DOHH2 (cell line): ENCODE measurements around the gene MAP4K4.

Source experiments
- H3F3A ChIP-seq: fragments of 200-600 bp; sonication (generic), shearing (Covaris generic); 2 replicates; pipeline ENCODE4 v1.6.0; 2016; ENCODE audit warnings: antibody characterized with exemption, mild to moderate bottlenecking; ENCODE audit not compliant: control insufficient read depth, insufficient read depth
- H3K27ac ChIP-seq: fragments of 200-600 bp; sonication (generic); 2 replicates; pipeline ENCODE4 v1.5.1; 2014; ENCODE audit warnings: low read depth, mild to moderate bottlenecking, low read length, moderate library complexity
- H3K27me3 ChIP-seq: fragments of 200-600 bp; sonication (generic); 2 replicates; pipeline ENCODE4 v1.6.1; 2014; ENCODE audit warnings: mild to moderate bottlenecking, low read length, mixed read lengths; ENCODE audit not compliant: control insufficient read depth
- H3K36me3 ChIP-seq: fragments of 200-600 bp; sonication (generic); 2 replicates; pipeline ENCODE4 v1.6.1; 2014; ENCODE audit warnings: mild to moderate bottlenecking, low read length, moderate library complexity, mixed read lengths; ENCODE audit not compliant: control insufficient read depth
- H3K4me1 ChIP-seq: fragments of 200-600 bp; sonication (generic); 2 replicates; pipeline ENCODE4 v1.6.1; 2014; ENCODE audit warnings: mild to moderate bottlenecking, low read length, mixed read lengths; ENCODE audit not compliant: control insufficient read depth
- H3K4me2 ChIP-seq: fragments of 200-600 bp; sonication (generic); 2 replicates; pipeline ENCODE4 v1.6.0; 2014; ENCODE audit warnings: mild to moderate bottlenecking, low read length, moderate library complexity
- H3K4me3 ChIP-seq: fragments of 200-600 bp; sonication (generic); 2 replicates; pipeline ENCODE4 v1.5.1; 2014; ENCODE audit warnings: mild to moderate bottlenecking, low read length, mixed read lengths
- H3K79me2 ChIP-seq: fragments of 200-600 bp; sonication (generic); 2 replicates; pipeline ENCODE4 v1.6.1; 2014; ENCODE audit warnings: mild to moderate bottlenecking, low read length, mixed read lengths; ENCODE audit not compliant: control insufficient read depth
- H3K9me2 ChIP-seq: fragments of 200-600 bp; sonication (generic); replicated peaks from 2 replicates; pipeline ENCODE4 v1.6.1; 2014; ENCODE audit warnings: mild to moderate bottlenecking, low read length, mixed read lengths; ENCODE audit not compliant: control insufficient read depth
- H3K9me3 ChIP-seq: fragments of 200-600 bp; sonication (generic); 2 replicates; pipeline ENCODE4 v1.6.1; 2014; ENCODE audit warnings: antibody characterized with exemption, low read length, mixed read lengths; ENCODE audit not compliant: control insufficient read depth, insufficient read depth
- H4K20me1 ChIP-seq: fragments of 200-600 bp; sonication (generic); 2 replicates; pipeline ENCODE4 v1.6.0; 2014; ENCODE audit warnings: low read depth, mild to moderate bottlenecking, antibody characterized with exemption, low read length, moderate library complexity; ENCODE audit not compliant: control insufficient read depth, insufficient read depth
- EZH2phosphoT487 ChIP-seq: fragments of 200-600 bp; sonication (generic); IDR thresholded peaks from 2 replicates; pipeline ENCODE4 v1.6.1; 2017; ENCODE audit warnings: borderline replicate concordance, mild to moderate bottlenecking, antibody characterized with exemption, low read length, moderate library complexity, mixed read lengths
- TF ChIP-seq, protein P1 (sequence below): fragments of 200-600 bp; sonication (generic); IDR thresholded peaks from one replicate; pipeline ENCODE4 v1.5.1; 2014; ENCODE audit warnings: antibody characterized with exemption, mild to moderate bottlenecking, low read depth, low read length; ENCODE audit not compliant: poor library complexity, severe bottlenecking

The MAP4K4 gene

DNA sequence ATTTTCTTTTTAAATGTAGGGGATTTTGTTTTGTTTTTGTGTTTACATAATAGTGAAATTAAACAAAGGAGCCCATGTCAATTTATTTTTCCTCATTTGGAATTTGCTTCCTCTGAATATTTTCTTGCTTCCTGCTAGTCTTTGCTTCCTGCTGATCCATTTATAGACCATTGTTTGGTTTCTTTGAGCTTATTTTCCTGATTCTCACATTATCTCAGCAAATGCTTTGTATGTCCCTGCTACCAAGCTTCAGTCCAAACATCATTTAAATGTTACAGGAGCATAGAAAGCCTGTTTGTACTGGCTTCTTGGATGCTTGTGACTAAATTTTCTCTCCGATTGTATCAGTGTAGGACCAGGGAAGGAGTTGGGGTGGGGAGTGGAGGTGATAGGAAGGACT lies 166.9 kb downstream of the MAP4K4 start:
- Histone ChIP-seq H3K36me3 (peaks cover 91% of the 10 kb centered on the region), H3K9me2 (no peaks in the 10 kb centered on the region), H3K27me3 (no peaks in the 10 kb centered on the region), H3K4me1 (no peaks in the 10 kb centered on the region), H3K27ac (no peak overlapping the region), H4K20me1 (no peaks in the 10 kb centered on the region), H3K9me3 (no peaks in the 10 kb centered on the region), H3F3A (no peaks in the 10 kb centered on the region), H3K4me2 (no peak overlapping the region), H3K4me3 (no peak overlapping the region), H3K79me2 (no peaks in the 10 kb centered on the region)
- TF ChIP-seq EZH2phosphoT487: no peak
- TF ChIP-seq, protein P1, sequence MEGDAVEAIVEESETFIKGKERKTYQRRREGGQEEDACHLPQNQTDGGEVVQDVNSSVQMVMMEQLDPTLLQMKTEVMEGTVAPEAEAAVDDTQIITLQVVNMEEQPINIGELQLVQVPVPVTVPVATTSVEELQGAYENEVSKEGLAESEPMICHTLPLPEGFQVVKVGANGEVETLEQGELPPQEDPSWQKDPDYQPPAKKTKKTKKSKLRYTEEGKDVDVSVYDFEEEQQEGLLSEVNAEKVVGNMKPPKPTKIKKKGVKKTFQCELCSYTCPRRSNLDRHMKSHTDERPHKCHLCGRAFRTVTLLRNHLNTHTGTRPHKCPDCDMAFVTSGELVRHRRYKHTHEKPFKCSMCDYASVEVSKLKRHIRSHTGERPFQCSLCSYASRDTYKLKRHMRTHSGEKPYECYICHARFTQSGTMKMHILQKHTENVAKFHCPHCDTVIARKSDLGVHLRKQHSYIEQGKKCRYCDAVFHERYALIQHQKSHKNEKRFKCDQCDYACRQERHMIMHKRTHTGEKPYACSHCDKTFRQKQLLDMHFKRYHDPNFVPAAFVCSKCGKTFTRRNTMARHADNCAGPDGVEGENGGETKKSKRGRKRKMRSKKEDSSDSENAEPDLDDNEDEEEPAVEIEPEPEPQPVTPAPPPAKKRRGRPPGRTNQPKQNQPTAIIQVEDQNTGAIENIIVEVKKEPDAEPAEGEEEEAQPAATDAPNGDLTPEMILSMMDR: no peak

DNA sequence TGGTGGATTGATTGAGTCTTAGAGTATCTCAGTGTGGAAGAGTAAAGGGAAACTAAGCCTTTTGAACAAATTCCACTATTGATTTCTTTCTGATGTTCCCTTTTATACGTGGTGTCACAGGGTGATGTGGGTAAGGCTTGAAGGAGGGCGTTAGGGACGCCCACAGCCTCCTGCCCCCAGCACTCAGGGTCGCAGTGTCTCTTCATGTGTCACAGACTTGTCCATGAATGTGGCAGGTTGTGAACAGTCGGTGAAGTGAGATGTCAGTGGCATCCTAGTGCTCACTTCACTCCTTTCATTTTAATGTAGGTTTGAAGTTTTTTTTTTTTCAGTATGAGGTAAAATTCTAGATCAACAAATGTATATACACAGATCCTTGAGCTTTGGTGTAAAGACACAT lies 171.0 kb downstream of the MAP4K4 start:
- no peak overlapping the region for H3K27ac ChIP-seq
- H3K36me3 ChIP-seq: peaks cover 92% of the 10 kb centered on the region
- no peaks in the 10 kb centered on the region for H3K27me3 ChIP-seq
- no peaks in the 10 kb centered on the region for H3K4me1 ChIP-seq
- H3K4me2 ChIP-seq: no peak overlapping the region
- TF ChIP-seq, protein P1: no peak
- H4K20me1 ChIP-seq: no peaks in the 10 kb centered on the region
- H3K9me3 ChIP-seq: no peaks in the 10 kb centered on the region
- H3K9me2 ChIP-seq: no peaks in the 10 kb centered on the region
- H3F3A ChIP-seq: no peaks in the 10 kb centered on the region
- H3K79me2 ChIP-seq: no peaks in the 10 kb centered on the region
- H3K4me3 ChIP-seq: no peak overlapping the region

DNA sequence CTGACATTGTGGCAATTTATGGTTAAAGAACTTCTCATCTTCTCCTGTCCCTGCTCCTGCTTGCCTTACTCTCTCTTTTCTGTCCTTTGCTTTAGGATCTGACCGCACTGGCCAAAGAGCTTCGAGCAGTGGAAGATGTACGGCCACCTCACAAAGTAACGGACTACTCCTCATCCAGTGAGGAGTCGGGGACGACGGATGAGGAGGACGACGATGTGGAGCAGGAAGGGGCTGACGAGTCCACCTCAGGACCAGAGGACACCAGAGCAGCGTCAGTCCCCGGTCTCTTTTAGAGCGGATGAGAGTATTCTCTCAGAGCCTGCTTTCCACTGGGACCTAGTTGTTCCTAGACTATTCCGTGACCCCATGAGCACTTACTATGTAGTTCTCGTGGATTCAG lies 172.0 kb downstream of the MAP4K4 start:
- Histone ChIP-seq H3K27me3 (no peaks in the 10 kb centered on the region), H3K36me3 (peaks cover 97% of the 10 kb centered on the region), H3K4me1 (no peaks in the 10 kb centered on the region), H3K4me3 (no peak overlapping the region), H4K20me1 (no peaks in the 10 kb centered on the region), H3K79me2 (no peaks in the 10 kb centered on the region), H3F3A (no peaks in the 10 kb centered on the region), H3K4me2 (no peak overlapping the region), H3K9me3 (no peaks in the 10 kb centered on the region), H3K27ac (no peak overlapping the region), H3K9me2 (no peaks in the 10 kb centered on the region)
- TF ChIP-seq, protein P1: no peak
- no peak for TF ChIP-seq EZH2phosphoT487

DNA sequence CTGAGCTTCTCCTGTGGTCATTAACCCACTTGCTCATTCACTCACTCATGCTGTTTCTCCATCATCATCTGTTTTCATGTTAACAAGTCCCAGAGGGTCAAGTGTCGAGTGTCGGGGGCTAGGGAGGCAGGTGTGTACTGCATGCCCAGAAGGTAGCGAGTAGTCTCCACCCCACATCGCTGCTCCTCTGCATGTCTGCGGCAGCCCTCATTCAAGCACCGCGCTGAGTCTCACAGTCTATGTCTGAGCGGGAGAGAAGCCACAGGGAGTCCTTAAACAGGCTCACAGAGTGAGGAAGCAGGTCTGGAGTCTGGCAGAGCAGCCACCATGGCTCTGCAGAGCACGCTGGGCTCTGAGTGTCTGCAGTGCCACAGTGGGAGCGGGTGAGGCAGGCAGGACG lies 172.9 kb downstream of the MAP4K4 start:
- H3K27ac ChIP-seq: no peak overlapping the region
- no peaks in the 10 kb centered on the region for H3K4me1 ChIP-seq
- no peaks in the 10 kb centered on the region for H4K20me1 ChIP-seq
- H3K79me2 ChIP-seq: no peaks in the 10 kb centered on the region
- H3K36me3 ChIP-seq: peaks cover 95% of the 10 kb centered on the region
- H3F3A ChIP-seq: no peaks in the 10 kb centered on the region
- H3K4me3 ChIP-seq: no peak overlapping the region
- H3K9me3 ChIP-seq: no peaks in the 10 kb centered on the region
- TF ChIP-seq, protein P1: no peak
- no peak for TF ChIP-seq EZH2phosphoT487
- no peaks in the 10 kb centered on the region for H3K27me3 ChIP-seq
- no peaks in the 10 kb centered on the region for H3K9me2 ChIP-seq
- H3K4me2 ChIP-seq: no peak overlapping the region
